ENCODE data around the gene SLC25A1.
"Not testable (repeated sequence)": the region's sequence is repeated elsewhere in the genome, so short reads cannot be mapped to it uniquely, and the experiment has no call there.

The SLC25A1 gene

GRCh38 chr22:19156109-19156508 lies 22.4 kb downstream of the SLC25A1 start:
- not testable (repeated sequence) for DNase-seq

GRCh38 chr22:19152942-19153883 lies 25.3 kb downstream of the SLC25A1 start:
- DNase-seq = no peak

- DNase-seq = no peak
Observed at GRCh38 chr22:19151329-19152191, 27.0 kb downstream of the SLC25A1 start.

GRCh38 chr22:19150482-19151328 lies 27.8 kb downstream of the SLC25A1 start:
- no peak for DNase-seq

- DNase-seq = no peak
Observed at GRCh38 chr22:19149991-19150390, 28.5 kb downstream of the SLC25A1 start, which contains the start of gene GSC2. TSS of gene GSC2 (minus strand) at chr22:19150292. CDS start at chr22:19150283, 9 bp downstream.

- no peak for DNase-seq
Observed at GRCh38 chr22:19149047-19149883, 29.3 kb downstream of the SLC25A1 start.

- no peak for DNase-seq
Observed at GRCh38 chr22:19148417-19149046, 30.0 kb downstream of the SLC25A1 start.

- no peak for DNase-seq
Observed at GRCh38 chr22:19147195-19147780, 31.2 kb downstream of the SLC25A1 start.

- no peak for DNase-seq
Observed at GRCh38 chr22:19146215-19146968, 32.1 kb downstream of the SLC25A1 start.

- DNase-seq = no peak
Observed at GRCh38 chr22:19143967-19144400, 34.6 kb downstream of the SLC25A1 start.

GRCh38 chr22:19143212-19143611 lies 35.3 kb downstream of the SLC25A1 start:
- no peak for DNase-seq

GRCh38 chr22:19142394-19142793 lies 36.1 kb downstream of the SLC25A1 start:
- no peak for DNase-seq

GRCh38 chr22:19139974-19140373 lies 38.6 kb downstream of the SLC25A1 start:
- no peak for DNase-seq

- no peak for DNase-seq
Observed at GRCh38 chr22:19139001-19139356, 39.6 kb downstream of the SLC25A1 start.

- no peak for DNase-seq
Observed at GRCh38 chr22:19138217-19139000, 40.1 kb downstream of the SLC25A1 start.

GRCh38 chr22:19137384-19138216 lies 40.9 kb downstream of the SLC25A1 start:
- no peak for DNase-seq

GRCh38 chr22:19136915-19137314 lies 41.6 kb downstream of the SLC25A1 start:
- no peak for DNase-seq

GRCh38 chr22:19134874-19135273 lies 43.7 kb downstream of the SLC25A1 start:
- no peak for DNase-seq
